Measurements from ENCODE around the gene ERP27. TPM values are rescaled to one million over a fixed set of nuclear protein-coding genes. Genes with fewer than 3 reads are reported as not detected.

Gene ERP27
- total and polyA plus RNA-seq, 12 donors: 0.18 to 3.0 (median 1.2) TPM; not detected in 2

GRCh38 chr12:14958361-14959125, 20.2 kb upstream of the ERP27 start:
- peak overlapping the region in 1 of 4 donors; percentile 36 for H3K4me3 ChIP-seq
- H3K27ac ChIP-seq: peak overlapping the region in 2 of 5 donors; percentile 56 to 76
- TF ChIP-seq POLR2A (IDR thresholded peaks at IDR 0.05): no peak
- TF ChIP-seq CTCF (IDR thresholded peaks at IDR 0.05): no peak

GRCh38 chr12:14957551-14958168, 19.3 kb upstream of the ERP27 start:
- peak overlapping the region in 1 of 4 donors; percentile 36 for H3K4me3 ChIP-seq
- H3K27me3 ChIP-seq: no peaks in the 10 kb centered on the region
- peak overlapping the region in 2 of 5 donors; percentile 56 to 76 for H3K27ac ChIP-seq
- peaks cover 0 to 22% of the 10 kb centered on the region in 2 donors for H3K4me1 ChIP-seq (replicated peaks in 1 of 2)
- no peaks in the 10 kb centered on the region for H3K36me3 ChIP-seq (replicated peaks in 1 of 2)
- intact Hi-C loops (cut with DNase I): no loop called here
- TF ChIP-seq POLR2A (IDR thresholded peaks at IDR 0.05) (no peak), CTCF (IDR thresholded peaks at IDR 0.05) (no peak)
- no peaks in the 10 kb centered on the region for H3K9me3 ChIP-seq (replicated peaks in 1 of 3)
- no peak for DNase-seq
- 56 to 63% (median 60%) methylated on average over 5 of the region's 5 CpGs for WGBS, 4 donors

More at GRCh38 chr12:14958361-14959125, 20.2 kb upstream of the ERP27 start:
- 50 to 60% (median 53%) methylated on average over 11 of the region's 11 CpGs for WGBS, 4 donors
- DNase-seq: peak in 3 of 7 donors; percentile 20 to 29 (median 24)
- H3K36me3 ChIP-seq (replicated peaks in 1 of 2): no peaks in the 10 kb centered on the region
- intact Hi-C loops (cut with DNase I): no loop called here
- H3K27me3 ChIP-seq: no peaks in the 10 kb centered on the region
- no peaks in the 10 kb centered on the region for H3K9me3 ChIP-seq (replicated peaks in 1 of 3)
- peaks cover 0 to 18% of the 10 kb centered on the region in 2 donors for H3K4me1 ChIP-seq (replicated peaks in 1 of 2)

- WGBS, 4 donors: 63 to 81% (median 69%) methylated on average over 2 of the region's 2 CpGs
- Histone ChIP-seq H3K27ac (peak overlapping the region in 1 of 5 donors; percentile 76), H3K36me3 (replicated peaks in 1 of 2) (no peaks in the 10 kb centered on the region), H3K4me3 (no peak overlapping the region), H3K9me3 (replicated peaks in 1 of 3) (no peaks in the 10 kb centered on the region), H3K27me3 (no peaks in the 10 kb centered on the region), H3K4me1 (replicated peaks in 1 of 2) (peaks cover 0 to 29% of the 10 kb centered on the region in 2 donors)
- no peak for DNase-seq
- intact Hi-C loops (cut with DNase I): no loop called here
- TF ChIP-seq POLR2A (IDR thresholded peaks at IDR 0.05) (no peak), CTCF (IDR thresholded peaks at IDR 0.05) (no peak)
Measured at GRCh38 chr12:14956905-14957304, 18.6 kb upstream of the ERP27 start.

GRCh38 chr12:14956024-14956891, 17.9 kb upstream of the ERP27 start:
- no peak for DNase-seq
- Histone ChIP-seq H3K9me3 (replicated peaks in 1 of 3) (no peaks in the 10 kb centered on the region), H3K36me3 (replicated peaks in 1 of 2) (no peaks in the 10 kb centered on the region), H3K27ac (no peak overlapping the region), H3K27me3 (no peaks in the 10 kb centered on the region), H3K4me1 (replicated peaks in 1 of 2) (peaks cover 0 to 36% of the 10 kb centered on the region in 2 donors), H3K4me3 (no peak overlapping the region)
- intact Hi-C loops (cut with DNase I): no loop called here
- TF ChIP-seq POLR2A (IDR thresholded peaks at IDR 0.05) (no peak), CTCF (IDR thresholded peaks at IDR 0.05) (no peak)
- WGBS, 4 donors: 68 to 78% (median 76%) methylated on average over 9 of the region's 9 CpGs

Data from adrenal gland (tissue), 12 donors.